Measurements from ENCODE around the gene SLCO2A1. TPM values are rescaled to one million over a fixed set of nuclear protein-coding genes. Genes with fewer than 3 reads are reported as not detected.

SLCO2A1 gene
- total and polyA plus RNA-seq, 2 of the 4 experiments (the other 2 are of a cell fraction): under 0.01 to 1.5 TPM

DNA sequence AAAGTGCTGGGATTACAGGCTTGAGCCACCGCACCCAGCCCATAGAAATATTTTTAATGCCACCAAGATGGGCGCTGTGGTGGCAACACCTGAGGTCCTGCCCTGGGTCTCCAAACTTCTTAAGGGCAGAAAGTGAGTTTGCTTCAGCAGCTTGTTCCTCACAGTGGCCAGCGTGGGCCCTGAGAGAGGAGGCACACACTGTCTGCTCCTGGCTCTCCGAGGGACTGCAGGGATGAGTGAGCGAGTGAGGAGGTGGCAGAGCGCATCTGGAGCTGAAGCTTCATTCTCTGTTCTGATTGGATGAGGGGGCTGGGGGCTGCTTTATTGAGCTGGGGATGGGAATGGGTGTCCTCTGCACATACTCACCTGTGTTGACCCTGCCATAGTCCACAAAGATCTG, 76.4 kb downstream of the SLCO2A1 start:
- 91% methylated on average over 5 of the region's 6 CpGs; no CpG with 5 or more reads in 1 of the 2 experiments for WGBS, 2 experiments (ENCODE audit: extremely low coverage in 2 of 2, insufficient read length in 1 of 2)

More for the DNA sequence above, 76.4 kb downstream of the SLCO2A1 start:
- POLR2A ChIA-PET (ENCODE audit: unreplicated experiment): no interaction called here
- CTCF ChIA-PET: interaction anchor here (1.0 kb wide), 1 partner anchor 217 kb away, joined by 4 read pairs; no protein-coding TSS in a partner anchor
- Histone ChIP-seq H3K56ac (ENCODE audit: extremely low read depth, insufficient read depth, low read length) (no peak overlapping the region), H3K14ac (replicated peaks; ENCODE audit: low read depth, low read length) (no peak overlapping the region), H2AK9ac (replicated peaks; ENCODE audit: low read depth, low read length, poor library complexity) (no peak overlapping the region), H3K9me3 (ENCODE audit: control insufficient read depth, insufficient read depth, low read length) (peaks cover 6% of the 10 kb centered on the region; the same call in 1 of the 2 replicates), H3K9ac (ENCODE audit: low read depth, low read length) (no peak overlapping the region), H3K9me1 (ENCODE audit: insufficient read depth, low read length) (no peaks in the 10 kb centered on the region), H3K27ac (ENCODE audit: insufficient read depth, low read length) (no peak overlapping the region), H3K18ac (ENCODE audit: low read depth, low read length) (no peak overlapping the region), H2AK5ac (ENCODE audit: low read depth, low read length) (no peak overlapping the region), H3K4me1 (ENCODE audit: control insufficient read depth, insufficient read depth, low read length) (no peaks in the 10 kb centered on the region), H2AFZ (replicated peaks; ENCODE audit: low read length, poor library complexity) (no peak overlapping the region), H2BK5ac (ENCODE audit: low read depth, low read length, poor library complexity, severe bottlenecking) (no peak overlapping the region), H2BK20ac (ENCODE audit: low read depth, low read length) (no peak overlapping the region), H4K91ac (ENCODE audit: insufficient read depth, low read depth, low read length) (no peak overlapping the region), H3K36me3 (ENCODE audit: control insufficient read depth, insufficient read depth, low read length) (no peaks in the 10 kb centered on the region), H3K23ac (ENCODE audit: low read depth, low read length) (no peak overlapping the region), H3K4me2 (ENCODE audit: low read depth, low read length) (no peak overlapping the region), H4K8ac (ENCODE audit: low read depth in 2 of 2, low read length in 2 of 2) (no peak overlapping the region), H3K4ac (ENCODE audit: low read depth, low read length) (no peak overlapping the region; the same call in 1 of the 2 replicates), H3K4me3 (ENCODE audit: insufficient read depth, low read depth, low read length) (no peak overlapping the region), H2BK15ac (ENCODE audit: low read depth, low read length) (no peak overlapping the region), H4K20me1 (ENCODE audit: insufficient read depth, low read length) (no peaks in the 10 kb centered on the region), H3K79me1 (ENCODE audit: low read depth in 1 of 2, low read length in 2 of 2) (no peaks in the 10 kb centered on the region), H2BK120ac (ENCODE audit: low read depth, low read length) (no peak overlapping the region), H4K5ac (ENCODE audit: low read depth, low read length) (no peak overlapping the region), H3K27me3 (ENCODE audit: control insufficient read depth, insufficient read depth, low read length) (no peaks in the 10 kb centered on the region)
- DNase-seq (no peak), ATAC-seq (ENCODE audit: low read depth) (no peak)
- dilution Hi-C loops (cut with HindIII; ENCODE audit: low sequenced_read_pairs, unreplicated experiment) (no loop called here), intact Hi-C loops (cut with micrococcal nuclease) (no loop called here), in situ Hi-C loops (cut with MboI; ENCODE audit: low sequenced_read_pairs) (no loop called here)
- TF ChIP-seq, protein P1, sequence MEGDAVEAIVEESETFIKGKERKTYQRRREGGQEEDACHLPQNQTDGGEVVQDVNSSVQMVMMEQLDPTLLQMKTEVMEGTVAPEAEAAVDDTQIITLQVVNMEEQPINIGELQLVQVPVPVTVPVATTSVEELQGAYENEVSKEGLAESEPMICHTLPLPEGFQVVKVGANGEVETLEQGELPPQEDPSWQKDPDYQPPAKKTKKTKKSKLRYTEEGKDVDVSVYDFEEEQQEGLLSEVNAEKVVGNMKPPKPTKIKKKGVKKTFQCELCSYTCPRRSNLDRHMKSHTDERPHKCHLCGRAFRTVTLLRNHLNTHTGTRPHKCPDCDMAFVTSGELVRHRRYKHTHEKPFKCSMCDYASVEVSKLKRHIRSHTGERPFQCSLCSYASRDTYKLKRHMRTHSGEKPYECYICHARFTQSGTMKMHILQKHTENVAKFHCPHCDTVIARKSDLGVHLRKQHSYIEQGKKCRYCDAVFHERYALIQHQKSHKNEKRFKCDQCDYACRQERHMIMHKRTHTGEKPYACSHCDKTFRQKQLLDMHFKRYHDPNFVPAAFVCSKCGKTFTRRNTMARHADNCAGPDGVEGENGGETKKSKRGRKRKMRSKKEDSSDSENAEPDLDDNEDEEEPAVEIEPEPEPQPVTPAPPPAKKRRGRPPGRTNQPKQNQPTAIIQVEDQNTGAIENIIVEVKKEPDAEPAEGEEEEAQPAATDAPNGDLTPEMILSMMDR (conservative IDR thresholded peaks at IDR 0.05; ENCODE audit: low read depth, low read length): no peak
- no peak for TF ChIP-seq RCOR1 (IDR thresholded peaks at IDR 0.05; ENCODE audit: insufficient replicate concordance, low read length)
- TF ChIP-seq, protein P2, sequence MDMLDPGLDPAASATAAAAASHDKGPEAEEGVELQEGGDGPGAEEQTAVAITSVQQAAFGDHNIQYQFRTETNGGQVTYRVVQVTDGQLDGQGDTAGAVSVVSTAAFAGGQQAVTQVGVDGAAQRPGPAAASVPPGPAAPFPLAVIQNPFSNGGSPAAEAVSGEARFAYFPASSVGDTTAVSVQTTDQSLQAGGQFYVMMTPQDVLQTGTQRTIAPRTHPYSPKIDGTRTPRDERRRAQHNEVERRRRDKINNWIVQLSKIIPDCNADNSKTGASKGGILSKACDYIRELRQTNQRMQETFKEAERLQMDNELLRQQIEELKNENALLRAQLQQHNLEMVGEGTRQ (IDR thresholded peaks at IDR 0.05; ENCODE audit: low read depth, low read length): no peak
- no peak for TF ChIP-seq POLR2A (IDR thresholded peaks at IDR 0.05; ENCODE audit: low read depth, low read length)
- TF ChIP-seq FOS (IDR thresholded peaks at IDR 0.05; ENCODE audit: low read depth, low read length): no peak
- TF ChIP-seq CHD1 (IDR thresholded peaks at IDR 0.05; ENCODE audit: low read depth, low read length): no peak
- TF ChIP-seq, protein P3, sequence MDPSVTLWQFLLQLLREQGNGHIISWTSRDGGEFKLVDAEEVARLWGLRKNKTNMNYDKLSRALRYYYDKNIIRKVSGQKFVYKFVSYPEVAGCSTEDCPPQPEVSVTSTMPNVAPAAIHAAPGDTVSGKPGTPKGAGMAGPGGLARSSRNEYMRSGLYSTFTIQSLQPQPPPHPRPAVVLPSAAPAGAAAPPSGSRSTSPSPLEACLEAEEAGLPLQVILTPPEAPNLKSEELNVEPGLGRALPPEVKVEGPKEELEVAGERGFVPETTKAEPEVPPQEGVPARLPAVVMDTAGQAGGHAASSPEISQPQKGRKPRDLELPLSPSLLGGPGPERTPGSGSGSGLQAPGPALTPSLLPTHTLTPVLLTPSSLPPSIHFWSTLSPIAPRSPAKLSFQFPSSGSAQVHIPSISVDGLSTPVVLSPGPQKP (IDR thresholded peaks at IDR 0.05; ENCODE audit: borderline replicate concordance, low read depth, low read length): no peak
- no peak for TF ChIP-seq MAZ (IDR thresholded peaks at IDR 0.05; ENCODE audit: borderline replicate concordance, low read depth, low read length)
- TF ChIP-seq BHLHE40 (IDR thresholded peaks at IDR 0.05; ENCODE audit: low read depth, low read length): no peak
- no peak for TF ChIP-seq RAD21 (IDR thresholded peaks at IDR 0.05; ENCODE audit: low read length)
- TF ChIP-seq RFX5 (IDR thresholded peaks at IDR 0.05; ENCODE audit: low read depth, low read length): no peak
- TF ChIP-seq MAFK (IDR thresholded peaks at IDR 0.05; ENCODE audit: low read depth, low read length): no peak
- BruUV-seq (replicated peaks): no TSS peak
